PC-3 (cell line): ENCODE measurements around the gene RAPGEF4. TPM values are rescaled to one million over a fixed set of nuclear protein-coding genes. Genes with fewer than 3 reads are reported as not detected.

Experiments
- ATAC-seq: fragments of 200-7000 bp; cut with Tn5 transposase; 2 replicates; pipeline ENCODE4 v1.9.1; 2020; ENCODE audit warnings: mild to moderate bottlenecking, moderate library complexity
- BruUV-seq: library from RNA; stranded (reverse); fragments of 400-500 nt; replicated peaks from 2 replicates; lab custom pipeline; 2021; lab: Mats Ljungman, UMichigan
- CTCF ChIA-PET: fragments of 300-600 bp; sonication (Branson Sonifier 250); formaldehyde crosslinking; loops from one replicate; lab custom pipeline; 2022; ENCODE audit warnings: antibody characterized with exemption; lab: Charles Lee
- POLR2A ChIA-PET: fragments of 300-600 bp; sonication (Branson Sonifier 250); formaldehyde crosslinking; loops from one replicate; lab custom pipeline; 2022; ENCODE audit warnings: antibody characterized with exemption; ENCODE audit not compliant: unreplicated experiment; lab: Charles Lee
- DNase-seq: peaks from one replicate; pipeline ENCODE4 v3.0.0-alpha.2; 2015
- H2AFZ ChIP-seq: fragments of 300-600 bp; sonication (generic); 2 replicates; pipeline ENCODE4 v1.6.0; 2016; ENCODE audit warnings: antibody characterized with exemption, low read length
- H3F3A ChIP-seq: fragments of 300-600 bp; sonication (generic); one replicate; pipeline ENCODE4 v1.6.0; 2017; ENCODE audit warnings: antibody characterized with exemption, low read length, control low read depth, mild to moderate bottlenecking; ENCODE audit not compliant: unreplicated experiment
- H3K27ac ChIP-seq: fragments of 300-600 bp; sonication (generic); 2 replicates; pipeline ENCODE4 v1.5.1; 2016; ENCODE audit warnings: mild to moderate bottlenecking, low read length
- H3K27me3 ChIP-seq: fragments of 300-600 bp; sonication (generic); 2 replicates; pipeline ENCODE4 v1.6.1; 2016; ENCODE audit warnings: low read length, mixed read lengths
- H3K36me3 ChIP-seq: fragments of 300-600 bp; sonication (generic); 2 replicates; pipeline ENCODE4 v1.6.1; 2016; ENCODE audit warnings: low read depth, mixed run types, low read length, mixed read lengths
- H3K4me1 ChIP-seq: fragments of 300-600 bp; sonication (generic); 2 replicates; pipeline ENCODE4 v1.5.1; 2016; ENCODE audit warnings: low read length; ENCODE audit not compliant: insufficient read depth
- H3K4me2 ChIP-seq: fragments of 300-600 bp; sonication (generic); 2 replicates; pipeline ENCODE4 v1.6.0; 2016; ENCODE audit warnings: low read length
- H3K4me3 ChIP-seq: fragments of 300-600 bp; sonication (generic); 2 replicates; pipeline ENCODE4 v1.5.1; 2016; ENCODE audit warnings: mild to moderate bottlenecking, low read length, mixed read lengths
- H3K79me2 ChIP-seq: fragments of 300-600 bp; sonication (generic); 2 replicates; pipeline ENCODE4 v1.6.1; 2017; ENCODE audit warnings: low read length, mixed read lengths
- H3K9ac ChIP-seq: fragments of 300-600 bp; sonication (generic); 2 replicates; pipeline ENCODE4 v1.6.0; 2016; ENCODE audit warnings: mild to moderate bottlenecking, low read length
- H3K9me2 ChIP-seq: fragments of 300-600 bp; sonication (generic); replicated peaks from 2 replicates; pipeline ENCODE4 v1.6.1; 2016; ENCODE audit warnings: mixed run types, low read length, mixed read lengths
- H3K9me3 ChIP-seq: fragments of 300-600 bp; sonication (generic); 2 replicates; pipeline ENCODE4 v1.6.1; 2016; ENCODE audit warnings: low read length, mixed read lengths
- H4K20me1 ChIP-seq: fragments of 300-600 bp; sonication (generic); 2 replicates; pipeline ENCODE4 v1.6.1; 2016; ENCODE audit warnings: low read length, mixed read lengths
- CTCF ChIP-seq: fragments of 300-600 bp; sonication (generic); conservative IDR thresholded peaks from 2 replicates; pipeline ENCODE4 v1.5.1; 2017; ENCODE audit warnings: antibody characterized with exemption, low read depth, mild to moderate bottlenecking, low read length
- EZH2 ChIP-seq: fragments of 300-600 bp; sonication (generic); IDR thresholded peaks from one replicate; pipeline ENCODE4 v1.6.1; 2017; ENCODE audit warnings: antibody characterized with exemption, mild to moderate bottlenecking, low read length; ENCODE audit not compliant: unreplicated experiment
- EZH2phosphoT487 ChIP-seq: fragments of 300-600 bp; sonication (generic); IDR thresholded peaks from 2 replicates; pipeline ENCODE4 v1.6.1; 2018; ENCODE audit warnings: mild to moderate bottlenecking, antibody characterized with exemption, low read length, borderline replicate concordance
- intact Hi-C: fragments of 100-400 bp; cut with micrococcal nuclease; formaldehyde crosslinking; loops from 2 replicates; pipeline ENCODE4 v1.9.0; 2023
- total RNA-seq: library from RNA; depleted of rRNA; stranded (reverse); fragments of >200 nt; gene quantifications from 2 replicates; pipeline ENCODE4 v1.2.3, GENCODE V29; 2014

RAPGEF4 gene
- total RNA-seq, 1 experiment from 2014 or later = 0.87 TPM

- Histone ChIP-seq H3K9ac (no peak overlapping the region), H3K36me3 (no peaks in the 10 kb centered on the region), H4K20me1 (no peaks in the 10 kb centered on the region), H3K79me2 (no peaks in the 10 kb centered on the region), H3K4me3 (no peak overlapping the region), H3K4me1 (peaks cover 12% of the 10 kb centered on the region; the same call in 1 of the 2 replicates), H3K9me3 (no peaks in the 10 kb centered on the region), H3K27me3 (no peaks in the 10 kb centered on the region), H3F3A (no peaks in the 10 kb centered on the region), H3K27ac (no peak overlapping the region), H3K9me2 (no peaks in the 10 kb centered on the region), H3K4me2 (no peak overlapping the region), H2AFZ (no peak overlapping the region)
- ATAC-seq = no peak
- POLR2A ChIA-PET = no interaction called here
- intact Hi-C loops = no loop called here
- DNase-seq = no peak
- CTCF ChIA-PET = no interaction called here
- TF ChIP-seq CTCF (no peak), EZH2 (no peak), EZH2phosphoT487 (no peak)
- no TSS peak for BruUV-seq
These were observed 187.2 kb downstream of the RAPGEF4 start for GRCh38 chr2:172922815-172923214.

GRCh38 chr2:172924097-172924660 lies 188.5 kb downstream of the RAPGEF4 start:
- Histone ChIP-seq H3K36me3 (no peaks in the 10 kb centered on the region), H3K9ac (no peak overlapping the region), H4K20me1 (no peaks in the 10 kb centered on the region), H3F3A (no peaks in the 10 kb centered on the region), H2AFZ (no peak overlapping the region), H3K4me2 (no peak overlapping the region), H3K4me3 (no peak overlapping the region), H3K9me2 (no peaks in the 10 kb centered on the region), H3K27me3 (no peaks in the 10 kb centered on the region), H3K27ac (no peak overlapping the region), H3K9me3 (no peaks in the 10 kb centered on the region), H3K79me2 (no peaks in the 10 kb centered on the region), H3K4me1 (peaks cover 17% of the 10 kb centered on the region; the same call in 1 of the 2 replicates)
- TF ChIP-seq EZH2phosphoT487 (no peak), CTCF (no peak), EZH2 (no peak)
- ChIA-PET POLR2A (interaction anchor here (0.6 kb wide), 1 partner anchor 16 kb away, joined by 3 read pairs; no protein-coding TSS in a partner anchor), CTCF (interaction anchor here (0.6 kb wide), 1 partner anchor 70 kb away, joined by 3 read pairs; no protein-coding TSS in a partner anchor)
- ATAC-seq = no peak
- no TSS peak for BruUV-seq
- intact Hi-C loops = no loop called here
- no peak for DNase-seq

GRCh38 chr2:172925600-172925999 lies 190.0 kb downstream of the RAPGEF4 start:
- Histone ChIP-seq H3K4me1 (peaks cover 22% of the 10 kb centered on the region), H3K4me3 (no peak overlapping the region), H3K4me2 (no peak overlapping the region), H3K27me3 (no peaks in the 10 kb centered on the region), H3K36me3 (no peaks in the 10 kb centered on the region), H3F3A (no peaks in the 10 kb centered on the region), H3K27ac (no peak overlapping the region), H2AFZ (no peak overlapping the region), H3K9ac (no peak overlapping the region), H4K20me1 (no peaks in the 10 kb centered on the region), H3K79me2 (no peaks in the 10 kb centered on the region), H3K9me2 (no peaks in the 10 kb centered on the region), H3K9me3 (no peaks in the 10 kb centered on the region)
- intact Hi-C loops = no loop called here
- ChIA-PET POLR2A (no interaction called here), CTCF (no interaction called here)
- BruUV-seq = no TSS peak
- TF ChIP-seq EZH2 (no peak), EZH2phosphoT487 (no peak), CTCF (no peak)
- DNase-seq (no peak), ATAC-seq (no peak)
